ENCODE data around the gene OR9G4.

OR9G4 gene

DNA sequence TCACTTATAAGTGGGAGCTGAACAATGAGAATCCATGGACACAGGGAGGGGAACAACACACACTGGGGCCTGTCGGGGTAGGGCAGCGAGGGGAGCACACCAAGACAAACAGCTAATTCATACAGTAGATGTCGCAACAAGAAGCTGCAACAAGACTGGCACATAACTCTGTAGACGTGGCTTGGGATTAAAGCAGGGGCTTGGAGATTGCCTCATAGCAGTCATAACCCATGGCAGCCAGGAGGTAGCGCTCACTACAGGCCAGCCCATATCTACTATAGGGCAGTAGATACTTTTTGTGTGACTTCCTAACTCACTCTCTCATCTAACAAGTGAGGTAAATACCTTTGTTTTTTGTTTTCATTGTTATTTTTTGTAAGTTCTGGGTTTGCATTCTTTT is 1.7 kb upstream of the OR9G4 start:
- no peak for DNase-seq (ENCODE audit: low read depth, low spot score)
- no peak for TF ChIP-seq CTCF (IDR thresholded peaks at IDR 0.05; ENCODE audit: low read depth, low read length)
- in situ Hi-C loops (cut with HindIII; ENCODE audit: low sequenced_read_pairs), result no loop called here

GRCh38 chr11:56740886-56741285 is 7.6 kb downstream of the OR9G4 start:
- DNase-seq (ENCODE audit: low read depth, low spot score), result no peak
- H3K4me3 ChIP-seq (ENCODE audit: low read depth, low read length), result no peak overlapping the region
- in situ Hi-C loops (cut with HindIII; ENCODE audit: low sequenced_read_pairs), result no loop called here
- TF ChIP-seq CTCF (IDR thresholded peaks at IDR 0.05; ENCODE audit: low read depth, low read length), result no peak

More for the DNA sequence above, 1.7 kb upstream of the OR9G4 start:
- no peak overlapping the region for H3K4me3 ChIP-seq (ENCODE audit: low read depth, low read length)

GRCh38 chr11:56740107-56740506 is 8.4 kb downstream of the OR9G4 start:
- no peak for TF ChIP-seq CTCF (IDR thresholded peaks at IDR 0.05; ENCODE audit: low read depth, low read length)
- H3K4me3 ChIP-seq (ENCODE audit: low read depth, low read length), result no peak overlapping the region

GRCh38 chr11:56720513-56720912 is 28.0 kb downstream of the OR9G4 start:
- TF ChIP-seq CTCF (IDR thresholded peaks at IDR 0.05; ENCODE audit: low read depth, low read length), result no peak
- in situ Hi-C loops (cut with HindIII; ENCODE audit: low sequenced_read_pairs), result no loop called here
- no peak for DNase-seq (ENCODE audit: low read depth, low spot score)
- H3K4me3 ChIP-seq (ENCODE audit: low read depth, low read length), result no peak overlapping the region

More at GRCh38 chr11:56740107-56740506, 8.4 kb downstream of the OR9G4 start:
- in situ Hi-C loops (cut with HindIII; ENCODE audit: low sequenced_read_pairs), result no loop called here
- no peak for DNase-seq (ENCODE audit: low read depth, low spot score)

DNA sequence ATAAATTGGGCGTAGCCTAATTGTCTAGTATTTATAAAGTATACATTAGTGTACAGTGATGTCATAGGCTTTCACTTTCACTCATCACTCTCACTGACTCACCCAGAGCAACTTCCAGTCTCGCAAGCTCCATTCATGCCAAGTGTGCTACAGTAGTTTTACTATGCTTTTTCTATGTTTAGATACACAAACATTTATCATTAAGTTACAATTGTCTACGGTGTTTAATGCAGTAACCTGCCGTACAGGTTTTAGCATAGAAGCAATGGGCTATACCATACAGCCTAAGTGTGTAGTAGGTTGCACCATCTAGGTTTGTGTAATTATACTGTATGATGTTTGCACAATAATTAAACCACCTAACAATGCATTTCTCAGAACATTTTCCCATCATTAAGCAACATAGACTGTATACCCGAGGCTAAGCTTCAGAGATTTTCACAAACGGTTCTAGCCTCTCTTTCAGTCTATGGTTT is 32.1 kb downstream of the OR9G4 start:
- no peak for TF ChIP-seq CTCF (IDR thresholded peaks at IDR 0.05; ENCODE audit: low read depth, low read length)
- no peak overlapping the region for H3K4me3 ChIP-seq (ENCODE audit: low read depth, low read length)
- in situ Hi-C loops (cut with HindIII; ENCODE audit: low sequenced_read_pairs), result no loop called here
- no peak for DNase-seq (ENCODE audit: low read depth, low spot score)

DNA sequence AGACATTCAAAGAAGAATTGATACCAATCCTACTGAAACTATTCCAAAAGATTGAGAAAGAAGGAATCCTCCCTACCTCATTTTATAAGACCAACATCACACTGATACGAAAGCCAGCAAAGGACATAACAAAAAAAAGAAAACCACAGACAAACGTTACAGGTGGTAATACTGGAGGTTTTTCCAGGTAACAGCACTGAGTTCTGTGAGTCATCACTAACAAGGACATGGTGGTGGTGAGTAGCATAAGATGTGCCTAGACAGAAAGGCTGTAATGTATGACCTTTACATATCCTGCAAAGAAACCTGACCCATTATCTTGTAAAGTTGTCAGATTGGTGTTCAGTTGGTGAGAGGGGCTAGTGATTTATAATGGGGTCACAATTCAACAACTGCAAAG is 34.3 kb downstream of the OR9G4 start:
- H3K4me3 ChIP-seq (ENCODE audit: low read depth, low read length), result no peak overlapping the region
- no peak for DNase-seq (ENCODE audit: low read depth, low spot score)
- in situ Hi-C loops (cut with HindIII; ENCODE audit: low sequenced_read_pairs), result no loop called here
- TF ChIP-seq CTCF (IDR thresholded peaks at IDR 0.05; ENCODE audit: low read depth, low read length), result no peak

- in situ Hi-C loops (cut with HindIII; ENCODE audit: low sequenced_read_pairs), result no loop called here
- no peak for DNase-seq (ENCODE audit: low read depth, low spot score)
- H3K4me3 ChIP-seq (ENCODE audit: low read depth, low read length), result no peak overlapping the region
- no peak for TF ChIP-seq CTCF (IDR thresholded peaks at IDR 0.05; ENCODE audit: low read depth, low read length)
These were observed 42.0 kb downstream of the OR9G4 start for GRCh38 chr11:56706486-56706885.

Data from astrocyte of the spinal cord (primary cell).